HG03439 (cell line): Measurements from ENCODE around the gene IQGAP1.

Experiments
- ATAC-seq: cut with Tn5 transposase; IDR thresholded peaks from one replicate; pipeline ENCODE4 v1.9.1; 2021; ENCODE audit warnings: mild to moderate bottlenecking, moderate library complexity; ENCODE audit not compliant: unreplicated experiment

IQGAP1 gene

DNA sequence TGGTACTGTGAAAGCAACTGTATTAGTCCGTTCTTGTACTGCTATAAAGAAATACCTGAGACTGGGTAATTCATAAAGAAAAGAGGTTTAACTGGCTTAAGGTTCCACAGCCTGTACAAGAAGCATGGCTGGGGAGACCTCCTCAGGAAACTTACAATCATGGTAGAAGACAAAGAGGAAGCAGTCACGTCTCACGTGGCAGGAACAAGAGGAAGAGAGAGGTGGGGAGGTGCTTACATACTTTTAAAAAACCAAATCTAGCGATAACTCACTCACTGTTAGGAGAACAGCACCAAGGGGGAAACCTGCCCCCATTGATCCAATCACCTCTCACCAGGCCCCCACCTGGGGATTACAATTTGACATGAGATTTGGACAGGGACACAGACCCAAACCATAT lies 48.9 kb downstream of the IQGAP1 start:
- no peak for ATAC-seq

- no peak for ATAC-seq
Measured at GRCh38 chr15:90437516-90437915, 49.5 kb downstream of the IQGAP1 start.

GRCh38 chr15:90439946-90440345 lies 51.9 kb downstream of the IQGAP1 start:
- no peak for ATAC-seq

- ATAC-seq = no peak
Measured at GRCh38 chr15:90441027-90441426, 53.0 kb downstream of the IQGAP1 start.

- ATAC-seq = no peak
Measured at GRCh38 chr15:90442423-90442822, 54.4 kb downstream of the IQGAP1 start.

DNA sequence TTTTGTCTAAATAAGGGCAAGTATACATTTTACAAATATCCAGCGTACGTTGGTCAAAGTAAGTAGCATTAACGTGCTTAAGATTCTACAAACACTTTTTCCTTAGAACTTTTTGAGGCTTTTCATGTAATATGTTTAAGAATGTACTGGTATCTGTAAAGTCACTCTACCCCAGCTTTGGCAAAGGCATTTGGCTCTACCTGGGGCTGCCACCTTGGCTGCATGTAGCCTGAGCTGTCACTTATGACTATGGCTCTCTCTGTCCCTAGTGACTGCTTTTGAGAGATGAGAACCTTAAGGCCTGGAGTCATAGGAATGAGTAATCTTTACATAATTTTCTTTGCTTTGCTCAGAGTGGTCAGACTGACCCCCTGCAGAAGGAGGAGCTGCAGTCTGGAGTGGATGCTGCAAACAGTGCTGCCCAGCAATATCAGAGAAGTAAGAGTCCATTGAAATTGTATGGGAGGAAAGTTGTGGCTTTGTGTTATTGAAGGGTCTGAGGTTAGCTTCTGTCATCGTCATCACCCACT lies 61.2 kb downstream of the IQGAP1 start:
- no peak for ATAC-seq

GRCh38 chr15:90451053-90451850 lies 63.2 kb downstream of the IQGAP1 start:
- ATAC-seq = no peak

GRCh38 chr15:90456236-90456635 lies 68.2 kb downstream of the IQGAP1 start:
- ATAC-seq = no peak

- ATAC-seq = no peak
Measured at GRCh38 chr15:90458061-90458460, 70.0 kb downstream of the IQGAP1 start.

DNA sequence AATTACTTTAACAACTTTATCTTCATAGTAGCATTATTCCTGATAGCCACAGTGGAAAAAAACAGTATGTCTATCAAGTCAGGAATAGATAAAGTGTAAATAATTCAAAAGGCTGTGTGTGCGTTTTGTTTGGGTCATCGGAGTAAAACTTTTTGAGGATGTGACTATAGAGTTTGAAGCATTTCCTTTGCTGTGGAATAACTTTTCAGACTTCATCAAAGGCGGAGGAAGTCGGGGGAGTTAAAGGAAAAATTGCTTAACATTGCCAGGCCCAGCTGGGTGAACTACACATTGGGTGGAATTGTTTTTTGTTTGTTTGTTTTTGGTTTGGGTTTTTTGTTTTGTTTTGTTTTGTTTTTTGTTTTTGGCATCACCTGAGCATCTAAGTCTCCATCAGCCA lies 71.3 kb downstream of the IQGAP1 start:
- ATAC-seq = no peak

GRCh38 chr15:90460142-90460824 lies 72.2 kb downstream of the IQGAP1 start:
- ATAC-seq = no peak

- ATAC-seq = no peak
Measured at GRCh38 chr15:90463381-90463780, 75.3 kb downstream of the IQGAP1 start.

DNA sequence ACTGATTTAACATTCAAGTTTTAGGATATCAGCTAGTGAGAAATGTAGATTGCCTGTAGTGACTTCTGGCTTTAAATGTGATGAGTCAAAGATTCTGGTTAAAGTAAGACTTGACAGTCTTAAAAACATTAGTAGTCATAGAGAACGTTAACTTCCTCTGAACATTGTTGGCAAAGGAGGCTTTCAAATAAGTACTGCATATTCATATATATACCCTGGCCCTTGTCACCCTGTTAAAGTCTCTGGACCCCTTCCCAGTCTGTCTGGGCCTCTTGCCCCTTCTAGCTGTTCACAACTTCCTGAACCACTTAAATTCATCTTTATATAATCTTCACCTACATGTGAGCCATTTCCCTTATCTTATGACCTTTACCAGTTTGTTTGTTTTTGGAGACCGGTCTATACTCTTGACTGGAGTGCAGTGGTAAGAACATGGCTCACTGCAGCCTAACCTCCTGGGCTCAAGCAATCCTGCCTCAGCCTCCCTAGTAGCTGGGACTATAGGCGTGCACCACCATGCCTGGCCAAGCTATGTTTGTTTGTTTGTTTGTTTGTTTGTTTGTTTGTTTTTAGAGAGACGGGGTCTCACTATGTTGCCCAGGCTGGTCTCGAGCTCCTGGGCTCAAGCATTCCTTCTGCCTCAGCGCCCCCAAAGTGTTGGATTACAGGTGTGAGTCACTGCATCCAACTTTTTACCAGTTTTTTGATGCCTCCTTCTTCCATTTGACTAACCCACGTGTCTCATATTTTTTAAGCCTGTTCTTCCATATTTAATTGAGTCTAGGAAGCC lies 77.3 kb downstream of the IQGAP1 start:
- no peak for ATAC-seq

DNA sequence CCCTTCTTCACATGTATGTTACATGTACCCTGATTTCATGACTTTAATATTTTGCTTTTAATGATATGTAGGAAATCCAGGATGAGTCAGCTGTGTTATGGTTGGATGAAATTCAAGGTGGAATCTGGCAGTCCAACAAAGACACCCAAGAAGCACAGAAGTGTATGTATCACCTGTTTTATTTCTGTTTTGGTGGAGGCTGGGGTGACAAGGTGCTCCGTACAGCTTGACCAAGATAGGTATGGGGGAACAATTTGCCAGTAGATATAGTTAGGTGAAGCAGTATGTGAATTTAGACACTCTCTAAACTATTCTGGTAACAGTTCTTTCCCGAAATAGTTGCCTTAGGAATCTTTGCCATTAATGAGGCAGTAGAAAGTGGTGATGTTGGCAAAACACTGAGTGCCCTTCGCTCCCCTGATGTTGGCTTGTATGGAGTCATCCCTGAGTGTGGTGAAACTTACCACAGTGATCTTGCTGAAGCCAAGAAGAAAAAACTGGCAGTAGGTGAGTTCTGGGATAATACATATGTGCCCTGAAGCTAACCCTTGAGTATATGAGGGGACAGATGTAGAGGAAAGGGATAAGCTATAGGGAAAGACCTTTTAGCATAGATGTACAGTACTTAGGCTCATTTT lies 78.0 kb downstream of the IQGAP1 start:
- no peak for ATAC-seq

GRCh38 chr15:90469723-90470122 lies 81.7 kb downstream of the IQGAP1 start:
- no peak for ATAC-seq

DNA sequence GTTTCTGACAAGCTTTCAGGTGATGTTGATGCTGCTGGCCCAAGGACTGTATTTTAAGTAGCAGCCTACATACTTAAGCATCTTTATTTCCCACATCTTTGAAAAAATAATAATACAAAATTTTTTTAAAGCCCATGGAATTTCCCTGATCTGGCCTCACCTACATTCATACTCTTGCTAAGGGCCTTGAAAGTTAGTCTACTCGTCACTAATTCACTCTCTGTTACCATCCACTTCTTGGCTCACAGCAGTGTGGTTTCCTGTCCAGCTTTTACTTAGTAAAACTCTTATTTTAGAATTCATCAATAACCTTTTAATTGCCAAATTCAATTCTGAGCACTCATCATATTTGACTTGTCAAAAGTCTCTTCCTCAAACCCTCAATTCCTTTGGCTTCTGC lies 82.4 kb downstream of the IQGAP1 start:
- no peak for ATAC-seq

GRCh38 chr15:90471126-90471525 lies 83.1 kb downstream of the IQGAP1 start:
- ATAC-seq = no peak

DNA sequence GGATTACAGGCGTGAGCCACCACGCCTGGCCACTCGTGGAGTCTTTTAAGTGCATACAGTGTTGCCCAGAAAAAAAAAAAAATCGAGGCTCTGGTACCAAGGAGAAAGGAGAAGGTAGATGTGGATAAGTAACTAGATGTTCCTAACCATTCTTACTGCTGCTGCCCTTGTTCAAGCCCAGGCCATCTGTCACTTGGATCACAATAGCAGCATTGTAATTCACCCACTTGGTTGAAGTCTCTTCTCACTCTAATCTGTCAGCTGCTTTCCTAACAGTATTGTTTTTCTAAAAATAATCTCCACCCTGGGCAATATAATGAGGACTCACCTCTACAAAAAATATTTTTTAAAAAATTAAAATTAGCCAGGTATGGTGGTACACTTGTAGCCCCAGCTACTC lies 83.7 kb downstream of the IQGAP1 start:
- ATAC-seq = no peak

DNA sequence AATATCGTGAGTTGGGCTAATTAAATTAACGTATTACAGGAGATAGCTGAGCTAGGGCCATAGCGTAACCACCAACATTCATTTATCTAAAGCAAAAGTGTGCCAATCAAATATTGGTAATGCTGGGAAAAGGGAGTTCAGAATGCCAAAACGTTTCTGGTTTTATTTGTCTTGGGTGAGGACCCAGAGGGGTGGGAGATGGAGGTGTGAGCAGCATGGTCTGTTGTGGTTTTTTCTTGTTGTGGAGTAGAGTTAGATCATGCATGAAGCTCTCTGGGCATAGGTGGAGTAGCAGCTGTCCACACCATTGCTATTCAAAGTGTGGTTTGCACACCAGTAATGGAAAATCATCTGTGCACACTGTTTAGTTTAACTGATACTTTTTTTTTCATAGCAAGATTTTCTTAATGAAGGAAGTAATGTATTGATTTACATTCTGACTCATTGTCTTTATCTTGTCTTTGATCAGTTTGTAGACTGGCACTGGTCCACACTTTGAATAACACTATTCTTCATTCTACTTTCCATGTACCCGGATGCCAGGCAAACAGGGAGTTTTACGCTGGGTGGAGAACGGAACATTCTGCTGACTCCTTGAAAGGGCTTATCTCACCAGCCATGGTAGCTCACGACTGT lies 90.9 kb downstream of the IQGAP1 start:
- no peak for ATAC-seq

- no peak for ATAC-seq
Measured at GRCh38 chr15:90479656-90480055, 91.6 kb downstream of the IQGAP1 start.
